ENCODE results near the gene COX10.

Gene COX10

GRCh38 chr17:14107889-14108288 lies 38.6 kb downstream of the COX10 start:
- Histone ChIP-seq H3K9ac (ENCODE audit: low read length) (no peak overlapping the region), H3K4me1 (ENCODE audit: low read length) (no peaks in the 10 kb centered on the region), H4K20me1 (ENCODE audit: insufficient read depth, low read length) (0 out of 2 replicates have a peak, but pooled peaks cover 7% of the 10 kb centered on the region), H3K27ac (ENCODE audit: low read length) (no peak overlapping the region), H3K36me3 (replicated peaks; ENCODE audit: low read depth, low read length) (no peaks in the 10 kb centered on the region), H3K4me2 (ENCODE audit: low read length) (no peak overlapping the region), H3K4me3 (ENCODE audit: low read length) (no peak overlapping the region), H3K79me2 (ENCODE audit: low read length) (peaks cover 3% of the 10 kb centered on the region; the same call in 1 of the 2 replicates), H3K9me3 (ENCODE audit: insufficient read depth, low read length) (no peaks in the 10 kb centered on the region), H2AFZ (ENCODE audit: low read depth, low read length) (no peak overlapping the region), H3K27me3 (ENCODE audit: low read depth, low read length) (no peaks in the 10 kb centered on the region)
- TF ChIP-seq EZH2phosphoT487 (IDR thresholded peaks at IDR 0.05; ENCODE audit: low read depth), result no peak
- TF ChIP-seq CTCF (IDR thresholded peaks at IDR 0.05; ENCODE audit: low read depth, low read length), result no peak

- Histone ChIP-seq H4K20me1 (ENCODE audit: insufficient read depth, low read length) (0 out of 2 replicates have a peak, but pooled peaks cover 7% of the 10 kb centered on the region), H3K4me1 (ENCODE audit: low read length) (no peaks in the 10 kb centered on the region), H3K9me3 (ENCODE audit: insufficient read depth, low read length) (no peaks in the 10 kb centered on the region), H3K4me3 (ENCODE audit: low read length) (no peak overlapping the region), H3K79me2 (ENCODE audit: low read length) (peaks cover 3% of the 10 kb centered on the region; the same call in 1 of the 2 replicates), H3K36me3 (replicated peaks; ENCODE audit: low read depth, low read length) (no peaks in the 10 kb centered on the region), H2AFZ (ENCODE audit: low read depth, low read length) (no peak overlapping the region), H3K4me2 (ENCODE audit: low read length) (no peak overlapping the region), H3K9ac (ENCODE audit: low read length) (no peak overlapping the region), H3K27ac (ENCODE audit: low read length) (no peak overlapping the region), H3K27me3 (ENCODE audit: low read depth, low read length) (no peaks in the 10 kb centered on the region)
- TF ChIP-seq EZH2phosphoT487 (IDR thresholded peaks at IDR 0.05; ENCODE audit: low read depth) (no peak), CTCF (IDR thresholded peaks at IDR 0.05; ENCODE audit: low read depth, low read length) (no peak)
Observed at GRCh38 chr17:14112407-14112806, 43.1 kb downstream of the COX10 start.

GRCh38 chr17:14113137-14113536 lies 43.8 kb downstream of the COX10 start:
- peaks cover 3% of the 10 kb centered on the region; the same call in 1 of the 2 replicates for H3K79me2 ChIP-seq (ENCODE audit: low read length)
- H3K27ac ChIP-seq (ENCODE audit: low read length), result no peak overlapping the region

More at GRCh38 chr17:14113137-14113536, 43.8 kb downstream of the COX10 start:
- H3K4me2 ChIP-seq (ENCODE audit: low read length), result no peak overlapping the region
- no peak overlapping the region for H3K9ac ChIP-seq (ENCODE audit: low read length)
- no peak overlapping the region for H2AFZ ChIP-seq (ENCODE audit: low read depth, low read length)
- 0 out of 2 replicates have a peak, but pooled peaks cover 7% of the 10 kb centered on the region for H4K20me1 ChIP-seq (ENCODE audit: insufficient read depth, low read length)
- H3K36me3 ChIP-seq (replicated peaks; ENCODE audit: low read depth, low read length), result no peaks in the 10 kb centered on the region
- H3K27me3 ChIP-seq (ENCODE audit: low read depth, low read length), result no peaks in the 10 kb centered on the region
- no peak overlapping the region for H3K4me3 ChIP-seq (ENCODE audit: low read length)
- TF ChIP-seq EZH2phosphoT487 (IDR thresholded peaks at IDR 0.05; ENCODE audit: low read depth) (no peak), CTCF (IDR thresholded peaks at IDR 0.05; ENCODE audit: low read depth, low read length) (no peak)
- H3K9me3 ChIP-seq (ENCODE audit: insufficient read depth, low read length), result no peaks in the 10 kb centered on the region
- no peaks in the 10 kb centered on the region for H3K4me1 ChIP-seq (ENCODE audit: low read length)

All from OCI-LY3 (cell line).